OCI-LY7 (cell line): Measurements from ENCODE around the gene ADGRF4. TPM values are rescaled to one million over a fixed set of nuclear protein-coding genes. Genes with fewer than 3 reads are reported as not detected.

Experiments used
- BruUV-seq: library from RNA; stranded (reverse); fragments of 400-500 nt; replicated peaks from 2 replicates; lab custom pipeline; 2021; lab: Mats Ljungman, UMichigan
- CTCF ChIA-PET: fragments of 300-600 bp; sonication (Branson Sonifier 250); formaldehyde crosslinking; loops from one replicate; lab custom pipeline; 2022; ENCODE audit warnings: antibody characterized with exemption; ENCODE audit not compliant: unreplicated experiment; lab: Charles Lee
- POLR2A ChIA-PET: fragments of 300-600 bp; sonication (Branson Sonifier 250); formaldehyde crosslinking; loops from one replicate; lab custom pipeline; 2022; ENCODE audit warnings: antibody characterized with exemption; lab: Charles Lee
- DNase-seq: peaks from one replicate; pipeline ENCODE4 v3.0.0-alpha.2; 2015; ENCODE audit warnings: low spot score
- H2AFZ ChIP-seq: fragments of 200-600 bp; sonication (generic), shearing (Covaris generic); 2 replicates; pipeline ENCODE4 v1.6.1; 2014; ENCODE audit warnings: mild to moderate bottlenecking, antibody characterized with exemption, low read length, moderate library complexity
- H3K27ac ChIP-seq: fragments of 200-600 bp; sonication (generic); 2 replicates; pipeline ENCODE4 v1.5.1; 2014; ENCODE audit warnings: mixed run types, low read depth, mild to moderate bottlenecking, moderate library complexity, low read length, inconsistent platforms; ENCODE audit not compliant: poor library complexity, severe bottlenecking
- H3K36me3 ChIP-seq: fragments of 200-600 bp; sonication (generic); 2 replicates; pipeline ENCODE4 v1.6.1; 2014; ENCODE audit warnings: mild to moderate bottlenecking, antibody characterized with exemption, low read length, moderate library complexity, mixed read lengths; ENCODE audit not compliant: insufficient read depth
- H3K4me1 ChIP-seq: fragments of 200-600 bp; sonication (generic); 2 replicates; pipeline ENCODE4 v1.5.1; 2014; ENCODE audit warnings: mild to moderate bottlenecking, low read length; ENCODE audit not compliant: insufficient read depth, poor library complexity, severe bottlenecking
- H3K4me2 ChIP-seq: fragments of 200-600 bp; sonication (generic); 2 replicates; pipeline ENCODE4 v1.6.1; 2014; ENCODE audit warnings: mild to moderate bottlenecking, low read length
- H3K4me3 ChIP-seq: fragments of 200-600 bp; sonication (generic); 2 replicates; pipeline ENCODE4 v1.5.1; 2014; ENCODE audit warnings: mild to moderate bottlenecking, low read depth, low read length; ENCODE audit not compliant: poor library complexity, severe bottlenecking
- H3K79me2 ChIP-seq: fragments of 200-600 bp; sonication (generic); 2 replicates; pipeline ENCODE4 v1.6.1; 2016; ENCODE audit warnings: low read depth, mild to moderate bottlenecking, low read length, moderate library complexity, mixed read lengths; ENCODE audit not compliant: insufficient read depth
- H3K9me2 ChIP-seq: fragments of 200-600 bp; sonication (generic); 2 replicates; pipeline ENCODE4 v1.6.1; 2016; ENCODE audit warnings: mild to moderate bottlenecking, low read length, mixed read lengths; ENCODE audit not compliant: insufficient read depth
- H3K9me3 ChIP-seq: fragments of 200-600 bp; sonication (generic); 2 replicates; pipeline ENCODE4 v1.6.1; 2014; ENCODE audit warnings: mild to moderate bottlenecking, mixed run types, low read length, mixed read lengths
- H4K20me1 ChIP-seq: fragments of 200-600 bp; sonication (generic); 2 replicates; pipeline ENCODE4 v1.6.1; 2014; ENCODE audit warnings: mild to moderate bottlenecking, antibody characterized with exemption, low read length, moderate library complexity, mixed read lengths; ENCODE audit not compliant: insufficient read depth
- CTCF ChIP-seq: fragments of 200-600 bp; sonication (generic); conservative IDR thresholded peaks from 2 replicates; pipeline ENCODE4 v1.5.1; 2014; ENCODE audit warnings: mild to moderate bottlenecking, antibody characterized with exemption, low read length, moderate library complexity, mixed read lengths
- EZH2phosphoT487 ChIP-seq: fragments of 200-600 bp; sonication (generic); IDR thresholded peaks from 2 replicates; pipeline ENCODE4 v1.6.1; 2018; ENCODE audit warnings: low read depth, borderline replicate concordance, mild to moderate bottlenecking, mixed run types, antibody characterized with exemption, low read length, moderate library complexity, mixed read lengths
- intact Hi-C: fragments of 100-400 bp; cut with micrococcal nuclease; formaldehyde crosslinking; loops from one replicate; pipeline ENCODE4 v1.10.0; 2022; ENCODE audit not compliant: unreplicated experiment
- total RNA-seq, 2 experiments: library from RNA; depleted of rRNA in 1 of 2; stranded (reverse); fragments of >200 nt in 1 of 2; shearing (Covaris generic) in 1 of 2; gene quantifications; 2 replicates each; pipeline ENCODE4 v1.2.3, GENCODE V29; 2014 to 2022

Gene ADGRF4
- total RNA-seq, 2 experiments from 2014 or later: not detected

GRCh38 chr6:47718571-47718970 is 20.2 kb downstream of the ADGRF4 start:
- POLR2A ChIA-PET: no interaction called here
- no peaks in the 10 kb centered on the region for H4K20me1 ChIP-seq
- no peak for TF ChIP-seq EZH2phosphoT487
- TF ChIP-seq CTCF: no peak

GRCh38 chr6:47721189-47721588 is 22.8 kb downstream of the ADGRF4 start:
- Histone ChIP-seq H3K4me3 (no peak overlapping the region), H3K9me3 (no peaks in the 10 kb centered on the region), H3K9me2 (no peaks in the 10 kb centered on the region), H2AFZ (no peak overlapping the region), H4K20me1 (no peaks in the 10 kb centered on the region), H3K27ac (no peak overlapping the region), H3K4me1 (no peaks in the 10 kb centered on the region), H3K4me2 (no peak overlapping the region), H3K79me2 (no peaks in the 10 kb centered on the region), H3K36me3 (no peaks in the 10 kb centered on the region)
- CTCF ChIA-PET: interaction anchor here (0.6 kb wide), 1 partner anchor 10 kb away, joined by 4 read pairs; no protein-coding TSS in a partner anchor
- BruUV-seq: no TSS peak
- intact Hi-C loops: no loop called here
- DNase-seq: no peak
- POLR2A ChIA-PET: no interaction called here
- TF ChIP-seq EZH2phosphoT487 (no peak), CTCF (no peak)

More at GRCh38 chr6:47718571-47718970, 20.2 kb downstream of the ADGRF4 start:
- Histone ChIP-seq H3K36me3 (no peaks in the 10 kb centered on the region), H3K9me3 (no peaks in the 10 kb centered on the region), H3K9me2 (no peaks in the 10 kb centered on the region), H3K79me2 (no peaks in the 10 kb centered on the region), H2AFZ (no peak overlapping the region), H3K4me2 (no peak overlapping the region), H3K27ac (no peak overlapping the region), H3K4me3 (no peak overlapping the region), H3K4me1 (no peaks in the 10 kb centered on the region)
- DNase-seq: no peak
- CTCF ChIA-PET: no interaction called here
- no TSS peak for BruUV-seq
- intact Hi-C loops: no loop called here

DNA sequence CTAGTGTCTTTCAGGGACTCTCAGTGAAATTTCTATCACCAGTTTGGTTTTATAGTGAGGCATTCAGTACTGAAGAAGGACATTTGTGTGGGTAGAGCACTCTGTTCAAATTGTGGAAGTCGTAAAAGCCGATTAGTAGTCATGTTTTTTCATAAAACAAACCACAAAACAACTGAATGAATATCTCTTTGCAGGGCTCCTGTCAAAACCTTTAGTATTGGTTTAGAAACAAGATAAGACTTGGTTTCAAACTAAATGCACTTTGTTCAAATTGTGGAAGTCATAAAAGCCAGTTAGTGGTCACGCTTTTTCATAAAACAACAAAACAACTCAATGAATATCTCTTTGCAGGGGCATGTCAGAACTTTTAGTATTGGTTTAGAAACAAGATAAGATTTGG is 23.8 kb downstream of the ADGRF4 start:
- no peak for DNase-seq
- CTCF ChIA-PET: no interaction called here
- intact Hi-C loops: no loop called here
- TF ChIP-seq EZH2phosphoT487 (no peak), CTCF (no peak)
- Histone ChIP-seq H2AFZ (no peak overlapping the region), H3K9me3 (no peaks in the 10 kb centered on the region), H3K27ac (no peak overlapping the region), H3K4me2 (no peak overlapping the region), H3K4me3 (no peak overlapping the region), H4K20me1 (no peaks in the 10 kb centered on the region), H3K79me2 (no peaks in the 10 kb centered on the region), H3K4me1 (no peaks in the 10 kb centered on the region), H3K36me3 (no peaks in the 10 kb centered on the region), H3K9me2 (no peaks in the 10 kb centered on the region)
- POLR2A ChIA-PET: no interaction called here
- BruUV-seq: no TSS peak
